Activated CD4-positive, alpha-beta memory T cell treated with anti-CD3 and anti-CD28 coated beads for 36 hours (primary cell): ENCODE results near the gene COL16A1. TPM values are rescaled to one million over a fixed set of nuclear protein-coding genes. Genes with fewer than 3 reads are reported as not detected.

Source experiments
- CTCF ChIA-PET: fragments of 350-600 bp; sonication (Branson Sonifier 250); formaldehyde crosslinking; loops from one replicate; lab custom pipeline; 2021; ENCODE audit warnings: antibody characterized with exemption, inconsistent platforms; lab: Charles Lee
- POLR2A ChIA-PET: fragments of 350-600 bp; sonication (Branson Sonifier 250); formaldehyde crosslinking; loops from one replicate; lab custom pipeline; 2021; ENCODE audit warnings: antibody characterized with exemption; lab: Charles Lee
- DNase-seq: peaks from one replicate; pipeline ENCODE4 v3.0.0-alpha.2; 2020
- H3K27ac Mint-ChIP-seq: one replicate; pipeline ENCODE4 v1.8.0; 2021; ENCODE audit warnings: mixed read lengths
- H3K27me3 Mint-ChIP-seq: one replicate; pipeline ENCODE4 v1.8.0; 2021; ENCODE audit warnings: mixed read lengths
- H3K36me3 Mint-ChIP-seq: one replicate; pipeline ENCODE4 v1.8.0; 2021; ENCODE audit warnings: mixed read lengths
- H3K4me1 Mint-ChIP-seq: one replicate; pipeline ENCODE4 v1.8.0; 2021; ENCODE audit warnings: low read depth, mixed read lengths
- H3K4me3 Mint-ChIP-seq: one replicate; pipeline ENCODE4 v1.8.0; 2021; ENCODE audit warnings: mild to moderate bottlenecking, mixed read lengths
- H3K9me3 Mint-ChIP-seq: one replicate; pipeline ENCODE4 v1.8.0; 2021; ENCODE audit warnings: mixed read lengths
- intact Hi-C: fragments of 100-400 bp; cut with micrococcal nuclease; formaldehyde crosslinking; loops from one replicate; pipeline ENCODE4 v1.15.1; 2023
- total RNA-seq, 2 experiments: library from RNA; stranded (reverse); gene quantifications; one replicate each; pipeline ENCODE4 v1.2.3, GENCODE V29; 2021

COL16A1 gene
- total RNA-seq, 2 experiments from 2014 or later, result 0.12 to 0.45 TPM

GRCh38 chr1:31679091-31679490 is 24.7 kb downstream of the COL16A1 start:
- no peaks in the 10 kb centered on the region for H3K4me1 Mint-ChIP-seq
- H3K9me3 Mint-ChIP-seq, result no peaks in the 10 kb centered on the region
- DNase-seq, result no peak
- peaks cover 4% of the 10 kb centered on the region for H3K27me3 Mint-ChIP-seq
- POLR2A ChIA-PET, result no interaction called here
- CTCF ChIA-PET, result interaction anchor here (0.6 to 1.1 kb wide), 2 partner anchors 9 to 1331 kb away, joined by 3 read pairs; no protein-coding TSS in a partner anchor
- no peak overlapping the region for H3K4me3 Mint-ChIP-seq
- no peak overlapping the region for H3K27ac Mint-ChIP-seq
- intact Hi-C loops, result no loop called here
- no peaks in the 10 kb centered on the region for H3K36me3 Mint-ChIP-seq

DNA sequence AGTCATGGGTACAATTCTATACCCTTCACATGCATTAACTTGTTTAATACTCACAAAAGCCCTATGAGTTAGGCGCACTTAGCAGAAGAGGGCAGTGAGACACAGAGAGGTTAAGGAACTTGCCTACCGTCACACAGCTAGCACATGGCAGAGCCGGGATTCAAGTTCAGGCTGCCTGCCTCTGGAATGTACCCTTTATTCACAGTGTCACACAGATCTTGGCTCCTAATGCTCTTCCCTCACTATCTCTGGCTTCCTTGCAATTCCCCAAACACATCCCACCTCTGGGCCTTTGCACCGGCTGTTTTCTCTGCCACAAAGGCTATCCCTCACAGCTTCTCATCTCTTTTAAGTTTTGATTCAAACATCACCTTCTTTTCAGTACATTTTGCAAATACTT is 25.1 kb downstream of the COL16A1 start:
- Mint-ChIP-seq H3K27ac (no peak overlapping the region), H3K9me3 (no peaks in the 10 kb centered on the region), H3K36me3 (no peaks in the 10 kb centered on the region), H3K4me3 (no peak overlapping the region), H3K27me3 (peaks cover 4% of the 10 kb centered on the region), H3K4me1 (no peaks in the 10 kb centered on the region)
- ChIA-PET CTCF (interaction anchor here (1.1 kb wide), 1 partner anchor 9 kb away, joined by 3 read pairs; no protein-coding TSS in a partner anchor), POLR2A (no interaction called here)
- DNase-seq, result no peak
- intact Hi-C loops, result no loop called here

DNA sequence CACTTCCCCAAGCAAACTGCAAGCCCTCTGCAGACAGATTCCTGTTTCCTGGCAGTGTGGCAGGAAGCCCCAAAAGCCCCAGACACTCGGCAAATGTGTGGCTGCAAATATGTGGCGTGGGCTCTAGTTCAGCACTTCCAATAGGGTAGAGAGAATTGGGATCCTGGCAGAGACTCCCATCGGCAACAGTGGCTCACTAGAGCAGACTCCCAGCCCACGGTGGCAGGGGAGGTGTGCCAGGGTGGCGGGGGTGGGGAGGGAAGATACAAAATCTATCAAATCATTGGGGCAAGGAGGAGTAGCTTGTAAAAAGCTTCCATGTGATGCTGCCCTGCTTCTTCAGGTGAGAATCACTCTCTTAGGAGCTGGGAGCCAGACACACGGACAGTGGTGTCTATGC is 25.9 kb downstream of the COL16A1 start:
- no peaks in the 10 kb centered on the region for H3K9me3 Mint-ChIP-seq
- no peak overlapping the region for H3K4me3 Mint-ChIP-seq
- H3K4me1 Mint-ChIP-seq, result no peaks in the 10 kb centered on the region

GRCh38 chr1:31677401-31677800 is 26.4 kb downstream of the COL16A1 start:
- H3K4me3 Mint-ChIP-seq, result no peak overlapping the region

More for the DNA sequence above, 25.9 kb downstream of the COL16A1 start:
- POLR2A ChIA-PET, result no interaction called here
- CTCF ChIA-PET, result interaction anchor here (0.8 to 1.0 kb wide), 2 partner anchors 26 to 111 kb away, joined by 3 to 5 read pairs; no protein-coding TSS in a partner anchor
- no peak for DNase-seq
- intact Hi-C loops, result no loop called here
- Mint-ChIP-seq H3K27ac (no peak overlapping the region), H3K36me3 (no peaks in the 10 kb centered on the region), H3K27me3 (peaks cover 3% of the 10 kb centered on the region)

GRCh38 chr1:31675756-31676155 is 28.1 kb downstream of the COL16A1 start:
- POLR2A ChIA-PET, result no interaction called here
- H3K27me3 Mint-ChIP-seq, result peaks cover 6% of the 10 kb centered on the region
- CTCF ChIA-PET, result interaction anchor here (0.7 to 1.1 kb wide), 2 partner anchors 40 to 724 kb away, joined by 3 to 4 read pairs; no protein-coding TSS in a partner anchor

More at GRCh38 chr1:31677401-31677800, 26.4 kb downstream of the COL16A1 start:
- POLR2A ChIA-PET, result no interaction called here
- intact Hi-C loops, result no loop called here
- Mint-ChIP-seq H3K27me3 (peaks cover 3% of the 10 kb centered on the region), H3K36me3 (no peaks in the 10 kb centered on the region), H3K4me1 (no peaks in the 10 kb centered on the region), H3K27ac (no peak overlapping the region), H3K9me3 (no peaks in the 10 kb centered on the region)
- DNase-seq, result no peak
- CTCF ChIA-PET, result interaction anchor here (0.8 to 1.0 kb wide), 2 partner anchors 27 to 112 kb away, joined by 3 to 5 read pairs; no protein-coding TSS in a partner anchor

GRCh38 chr1:31675161-31675560 is 28.7 kb downstream of the COL16A1 start:
- CTCF ChIA-PET, result interaction anchor here (0.5 to 1.1 kb wide), 5 partner anchors 12 to 725 kb away, joined by 3 to 4 read pairs (median 3); no protein-coding TSS in a partner anchor
- Mint-ChIP-seq H3K4me1 (peaks cover 4% of the 10 kb centered on the region), H3K27ac (no peak overlapping the region), H3K36me3 (no peaks in the 10 kb centered on the region), H3K27me3 (peaks cover 9% of the 10 kb centered on the region), H3K9me3 (no peaks in the 10 kb centered on the region), H3K4me3 (no peak overlapping the region)
- DNase-seq, result no peak
- intact Hi-C loops, result no loop called here
- POLR2A ChIA-PET, result no interaction called here

More at GRCh38 chr1:31675756-31676155, 28.1 kb downstream of the COL16A1 start:
- Mint-ChIP-seq H3K4me1 (peaks cover 2% of the 10 kb centered on the region), H3K9me3 (no peaks in the 10 kb centered on the region), H3K27ac (no peak overlapping the region), H3K36me3 (no peaks in the 10 kb centered on the region), H3K4me3 (no peak overlapping the region)
- intact Hi-C loops, result no loop called here
- no peak for DNase-seq

- ChIA-PET POLR2A (no interaction called here), CTCF (interaction anchor here (0.5 to 1.1 kb wide), 4 partner anchors 12 to 726 kb away, joined by 3 to 4 read pairs (median 3); no protein-coding TSS in a partner anchor)
- H3K27ac Mint-ChIP-seq, result no peak overlapping the region
- intact Hi-C loops, result no loop called here
- no peak overlapping the region for H3K4me3 Mint-ChIP-seq
- no peak for DNase-seq
- no peaks in the 10 kb centered on the region for H3K9me3 Mint-ChIP-seq
- peaks cover 7% of the 10 kb centered on the region for H3K4me1 Mint-ChIP-seq
- H3K36me3 Mint-ChIP-seq, result no peaks in the 10 kb centered on the region
- peaks cover 13% of the 10 kb centered on the region for H3K27me3 Mint-ChIP-seq
These were observed 29.2 kb downstream of the COL16A1 start for GRCh38 chr1:31674626-31675025.

DNA sequence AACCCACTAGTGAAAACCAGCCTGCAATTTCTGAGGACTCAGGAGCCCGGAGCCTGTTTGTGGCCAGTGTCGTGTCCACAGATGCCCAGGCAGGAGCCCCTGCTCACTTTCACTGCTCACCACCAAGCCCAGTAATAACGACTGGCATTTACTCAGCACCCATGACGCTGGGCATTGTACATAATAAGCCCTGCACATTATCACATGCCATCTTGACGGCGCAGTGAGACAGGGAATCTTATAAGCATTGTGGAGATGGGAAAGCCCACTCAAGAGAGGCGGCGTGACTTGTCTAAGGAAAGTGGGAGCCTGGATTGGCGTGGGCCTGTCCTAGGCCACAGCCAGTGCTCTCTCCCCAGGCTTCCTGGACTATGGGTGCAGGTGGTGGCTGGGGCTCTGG is 30.4 kb downstream of the COL16A1 start:
- Mint-ChIP-seq H3K4me3 (no peak overlapping the region), H3K9me3 (no peaks in the 10 kb centered on the region), H3K4me1 (peaks cover 11% of the 10 kb centered on the region), H3K27me3 (peaks cover 23% of the 10 kb centered on the region), H3K27ac (no peak overlapping the region), H3K36me3 (no peaks in the 10 kb centered on the region)
- CTCF ChIA-PET, result interaction anchor here (1.0 kb wide), 1 partner anchor 72 kb away, joined by 3 read pairs; no protein-coding TSS in a partner anchor
- intact Hi-C loops, result no loop called here
- DNase-seq, result no peak
- POLR2A ChIA-PET, result no interaction called here

- ChIA-PET POLR2A (no interaction called here), CTCF (interaction anchor here (1.0 kb wide), 1 partner anchor 72 kb away, joined by 3 read pairs; no protein-coding TSS in a partner anchor)
- no peak overlapping the region for H3K4me3 Mint-ChIP-seq
- H3K36me3 Mint-ChIP-seq, result no peaks in the 10 kb centered on the region
- no peaks in the 10 kb centered on the region for H3K9me3 Mint-ChIP-seq
- H3K4me1 Mint-ChIP-seq, result peaks cover 11% of the 10 kb centered on the region
- DNase-seq, result no peak
- no peak overlapping the region for H3K27ac Mint-ChIP-seq
- intact Hi-C loops, result no loop called here
- peaks cover 23% of the 10 kb centered on the region for H3K27me3 Mint-ChIP-seq
These were observed 30.8 kb downstream of the COL16A1 start for GRCh38 chr1:31672986-31673385.

DNA sequence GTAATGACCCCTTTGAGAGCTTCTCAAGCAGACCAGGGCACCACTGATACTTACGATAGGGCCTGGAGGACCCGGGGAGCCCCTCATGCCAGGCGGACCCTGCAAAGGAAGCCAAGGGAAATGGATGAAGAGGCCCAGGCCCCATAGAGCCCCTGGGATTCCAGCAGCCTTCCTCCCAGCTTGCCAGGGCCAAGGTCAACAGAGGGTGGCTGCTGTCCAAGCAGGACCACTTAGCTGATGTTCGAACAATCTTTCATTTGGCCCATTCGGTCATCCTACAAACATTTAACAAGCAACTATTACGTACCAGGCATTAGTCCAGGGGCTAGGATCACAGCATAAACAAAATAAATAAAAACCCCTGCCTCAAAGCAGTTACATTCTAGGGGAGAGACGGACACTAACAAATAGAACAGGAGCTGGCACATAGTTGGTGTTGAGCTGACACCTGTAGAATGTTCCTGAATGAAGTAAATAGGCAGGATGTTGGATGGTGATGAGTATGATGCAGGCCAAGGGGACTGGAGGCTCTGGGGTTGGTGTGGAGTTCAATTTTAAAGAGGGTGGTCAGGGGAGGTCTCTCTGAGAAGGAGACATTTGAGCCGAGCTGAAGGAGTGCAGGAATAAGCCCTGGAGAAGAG is 32.1 kb downstream of the COL16A1 start:
- Mint-ChIP-seq H3K9me3 (no peaks in the 10 kb centered on the region), H3K27ac (no peak overlapping the region), H3K36me3 (no peaks in the 10 kb centered on the region), H3K27me3 (peaks cover 21% of the 10 kb centered on the region), H3K4me3 (no peak overlapping the region), H3K4me1 (peaks cover 11% of the 10 kb centered on the region)
- intact Hi-C loops, result no loop called here
- CTCF ChIA-PET, result interaction anchor here (1.0 to 1.8 kb wide), 4 partner anchors 9 to 117 kb away, joined by 3 to 6 read pairs (median 4); no protein-coding TSS in a partner anchor
- DNase-seq, result no peak
- POLR2A ChIA-PET, result no interaction called here

DNA sequence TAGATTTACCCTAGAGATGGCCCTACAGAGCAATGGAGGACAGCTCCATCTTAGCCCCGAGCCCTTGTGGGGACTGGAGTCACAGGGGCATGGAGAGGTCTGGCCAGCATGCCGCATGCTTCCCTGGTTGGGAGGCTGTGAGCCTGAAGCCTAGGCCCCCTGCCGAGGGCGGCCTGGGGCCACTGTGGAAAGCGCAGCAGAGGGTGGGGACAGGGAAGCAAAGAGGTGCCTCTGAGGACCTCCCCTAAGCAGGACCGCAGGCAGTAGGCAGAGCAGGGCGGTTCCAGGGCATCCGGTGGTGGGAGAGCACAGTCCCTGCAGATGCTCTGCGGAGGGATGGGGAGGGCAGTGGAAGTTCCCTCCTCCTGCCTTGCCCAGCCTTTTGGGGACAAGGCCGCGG is 32.7 kb downstream of the COL16A1 start:
- no peak for DNase-seq
- intact Hi-C loops, result no loop called here
- CTCF ChIA-PET, result interaction anchor here (1.0 to 1.8 kb wide), 5 partner anchors 8 to 118 kb away, joined by 3 to 6 read pairs (median 3); no protein-coding TSS in a partner anchor
- POLR2A ChIA-PET, result no interaction called here
- no peak overlapping the region for H3K4me3 Mint-ChIP-seq
- H3K4me1 Mint-ChIP-seq, result peaks cover 11% of the 10 kb centered on the region
- no peaks in the 10 kb centered on the region for H3K36me3 Mint-ChIP-seq
- peaks cover 21% of the 10 kb centered on the region for H3K27me3 Mint-ChIP-seq
- no peaks in the 10 kb centered on the region for H3K9me3 Mint-ChIP-seq
- H3K27ac Mint-ChIP-seq, result no peak overlapping the region

GRCh38 chr1:31670593-31670964 is 33.2 kb downstream of the COL16A1 start:
- DNase-seq, result no peak
- Mint-ChIP-seq H3K4me3 (no peak overlapping the region), H3K9me3 (no peaks in the 10 kb centered on the region), H3K4me1 (peaks cover 11% of the 10 kb centered on the region), H3K27me3 (peaks cover 21% of the 10 kb centered on the region), H3K27ac (no peak overlapping the region), H3K36me3 (no peaks in the 10 kb centered on the region)
- POLR2A ChIA-PET, result no interaction called here
- CTCF ChIA-PET, result interaction anchor here (0.9 to 2.0 kb wide), 7 partner anchors 9 to 440 kb away, joined by 3 to 12 read pairs (median 3); no protein-coding TSS in a partner anchor
- intact Hi-C loops, result no loop called here
